ENCODE results near the gene CNTNAP2. TPM values are rescaled to one million over a fixed set of nuclear protein-coding genes. Genes with fewer than 3 reads are reported as not detected.

Gene CNTNAP2
- total and polyA plus RNA-seq, 2 of the 8 experiments (the other 6 are each of a cell fraction or from before 2014, with no cell fraction given): 27.9 to 71.0 TPM

DNA sequence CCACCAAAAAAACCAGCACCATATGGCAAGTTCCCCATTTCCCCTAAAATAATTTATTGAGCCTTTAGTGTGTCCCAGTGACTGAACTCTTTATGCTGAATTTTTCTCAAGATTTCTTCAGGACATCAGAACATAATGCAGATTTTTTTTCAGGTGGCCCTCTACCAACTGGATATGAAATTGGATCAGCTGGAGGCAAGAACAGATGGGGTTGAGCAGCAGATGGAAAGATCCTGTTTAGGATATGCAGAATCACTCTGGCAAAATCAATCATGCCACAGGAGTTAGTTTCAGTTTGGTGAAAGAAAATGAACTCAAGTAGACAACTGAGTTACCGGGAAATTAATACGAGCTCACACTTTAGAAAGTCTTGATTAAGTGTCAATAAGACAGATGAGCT is 1712.4 kb downstream of the CNTNAP2 start (continued):
- no peak for TF ChIP-seq SAP30 (IDR thresholded peaks at IDR 0.05; ENCODE audit: insufficient read depth, insufficient replicate concordance, low read length)
